LoVo (cell line): ENCODE data around the gene MCF2L.

ENCODE experiments used
- DNase-seq: peaks from one replicate; pipeline ENCODE4 v3.0.0-alpha.2; 2016; ENCODE audit warnings: low spot score

Gene MCF2L

DNA sequence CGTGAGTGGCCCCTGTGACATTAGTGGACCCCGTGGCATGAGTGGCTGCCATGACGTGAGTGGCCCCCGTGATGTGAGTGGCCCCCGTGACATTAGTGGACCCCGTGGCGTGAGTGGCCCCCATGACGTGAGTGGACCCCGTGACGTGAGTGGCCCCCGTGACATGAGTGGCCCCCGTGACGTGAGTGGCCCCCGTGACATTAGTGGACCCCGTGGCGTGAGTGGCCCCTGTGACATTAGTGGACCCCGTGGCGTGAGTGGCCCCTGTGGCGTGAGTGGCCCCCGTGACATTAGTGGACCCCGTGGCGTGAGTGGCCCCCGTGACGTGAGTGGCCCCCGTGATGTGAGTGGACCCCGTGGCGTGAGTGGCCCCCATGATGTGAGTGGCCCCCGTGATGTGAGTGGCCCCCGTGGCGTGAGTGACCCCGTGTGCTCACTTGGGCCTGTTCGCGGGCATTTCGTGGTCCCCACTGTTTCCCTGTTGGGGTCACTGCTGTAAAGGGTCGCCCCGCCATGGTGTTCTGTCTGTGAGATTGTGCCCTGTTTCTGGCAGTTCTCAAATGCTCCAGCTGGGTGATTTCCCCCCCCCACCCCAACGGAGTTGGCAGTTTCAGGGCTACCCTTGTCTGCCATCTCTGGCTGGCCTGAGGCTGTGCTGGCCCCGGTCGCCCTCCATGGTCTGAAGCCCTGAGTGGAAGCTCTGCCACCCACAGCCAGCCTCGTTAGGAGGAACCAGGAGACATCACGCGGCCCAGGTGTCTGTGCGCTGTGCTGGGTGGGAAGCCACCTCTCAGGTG lies 64.2 kb downstream of the MCF2L start:
- no peak for DNase-seq

DNA sequence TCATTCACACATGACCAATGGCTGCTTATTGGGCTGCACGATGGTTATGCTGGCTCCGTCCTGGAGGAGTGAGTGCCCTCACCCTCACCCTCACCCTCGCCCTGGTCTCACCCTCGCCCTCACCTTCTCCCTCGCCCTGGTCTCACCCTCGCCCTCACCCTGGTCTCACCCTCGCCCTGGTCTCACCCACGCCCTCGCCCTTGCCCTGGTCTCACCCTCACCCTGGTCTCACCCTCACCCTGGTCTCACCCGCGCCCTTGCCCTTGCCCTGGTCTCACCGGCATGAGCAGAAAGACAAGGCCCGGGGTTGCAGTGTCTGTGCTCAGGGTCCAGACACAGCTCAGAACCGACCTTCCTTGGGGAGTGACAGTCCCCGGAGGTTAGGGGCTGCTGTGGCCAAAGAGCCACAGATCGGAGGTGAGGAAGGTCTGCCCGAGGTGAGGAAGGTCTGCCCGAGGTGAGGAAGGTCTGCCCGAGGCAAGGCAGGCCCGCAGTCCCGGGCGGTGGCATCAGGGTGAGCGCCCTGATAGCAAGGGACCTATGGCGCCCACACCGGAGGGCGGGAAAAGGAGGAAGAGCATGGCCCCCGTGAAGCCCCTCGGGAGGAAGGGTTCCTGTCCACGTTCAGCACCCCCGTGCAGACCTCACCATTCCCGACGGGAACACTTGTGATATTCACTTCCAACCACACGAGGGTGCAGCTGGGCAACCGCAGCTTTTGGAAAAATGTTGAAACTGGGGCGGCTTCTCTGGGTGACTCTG lies 65.6 kb downstream of the MCF2L start:
- no peak for DNase-seq

DNA sequence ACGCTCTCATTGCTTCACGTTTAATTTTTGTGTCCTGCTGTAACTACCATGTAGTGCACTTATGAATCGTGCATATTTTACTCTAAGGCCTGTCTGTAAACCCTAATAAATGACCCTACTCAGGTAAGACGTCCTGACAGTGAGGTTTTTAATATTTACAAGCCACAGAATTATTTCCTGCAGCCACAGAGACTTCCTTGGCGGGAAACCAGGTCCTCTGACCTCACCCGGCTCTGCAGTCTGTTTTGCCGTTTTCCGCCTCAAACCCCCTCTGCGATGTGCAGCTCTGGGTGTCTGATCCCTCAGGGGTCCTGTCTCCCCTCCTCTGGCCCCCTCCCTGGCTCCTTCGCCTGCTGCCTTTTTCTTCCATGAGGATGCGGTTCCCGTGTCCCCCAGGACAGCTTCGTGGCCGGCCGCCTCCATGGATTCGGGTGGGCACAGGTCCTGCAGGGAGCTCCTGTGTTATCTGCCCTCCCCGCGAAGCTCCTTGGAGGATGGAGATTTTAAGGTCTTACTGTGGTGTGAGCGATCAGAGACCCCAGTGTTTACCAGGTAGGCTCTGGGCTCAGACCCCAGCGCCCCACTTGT lies 66.3 kb downstream of the MCF2L start:
- DNase-seq, result no peak

DNA sequence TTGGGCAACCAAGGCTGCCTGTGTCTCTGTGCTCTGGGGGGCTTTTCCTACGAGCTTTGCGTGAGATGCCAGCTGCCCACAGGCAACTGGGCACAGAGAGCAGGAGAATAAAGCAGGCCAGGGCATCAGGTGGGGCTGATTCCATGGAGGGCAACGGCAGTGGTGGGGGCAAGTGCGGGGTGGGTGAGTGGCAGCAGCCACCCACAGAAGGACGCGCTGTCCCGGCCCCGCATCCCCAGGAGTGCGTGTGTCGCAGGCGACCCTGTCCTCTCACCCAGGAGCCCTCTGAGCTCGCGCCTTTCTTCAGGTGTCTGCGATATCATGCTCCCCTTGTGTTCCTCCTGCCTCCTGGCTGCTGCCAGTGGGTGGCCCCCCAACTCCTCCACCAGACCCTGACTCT lies 67.4 kb downstream of the MCF2L start:
- no peak for DNase-seq

DNA sequence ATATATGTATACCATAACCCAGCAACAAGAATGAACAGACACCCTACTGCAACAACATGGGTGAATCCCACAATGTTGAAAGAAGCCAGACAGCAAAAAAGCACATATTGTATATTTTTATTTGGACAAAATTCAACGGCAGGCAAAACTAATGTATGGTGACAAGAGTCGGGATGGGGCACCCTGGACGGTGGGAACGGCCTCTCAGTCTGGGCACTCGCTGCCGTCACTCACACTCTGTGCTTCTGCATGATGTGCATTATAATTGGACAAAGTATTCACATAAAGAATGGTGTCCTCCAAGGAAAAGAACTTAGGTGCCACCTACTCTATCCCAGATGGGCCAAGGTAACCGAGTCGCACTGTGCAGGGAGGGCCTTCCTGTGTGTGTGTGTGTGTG lies 71.0 kb downstream of the MCF2L start:
- DNase-seq, result no peak

DNA sequence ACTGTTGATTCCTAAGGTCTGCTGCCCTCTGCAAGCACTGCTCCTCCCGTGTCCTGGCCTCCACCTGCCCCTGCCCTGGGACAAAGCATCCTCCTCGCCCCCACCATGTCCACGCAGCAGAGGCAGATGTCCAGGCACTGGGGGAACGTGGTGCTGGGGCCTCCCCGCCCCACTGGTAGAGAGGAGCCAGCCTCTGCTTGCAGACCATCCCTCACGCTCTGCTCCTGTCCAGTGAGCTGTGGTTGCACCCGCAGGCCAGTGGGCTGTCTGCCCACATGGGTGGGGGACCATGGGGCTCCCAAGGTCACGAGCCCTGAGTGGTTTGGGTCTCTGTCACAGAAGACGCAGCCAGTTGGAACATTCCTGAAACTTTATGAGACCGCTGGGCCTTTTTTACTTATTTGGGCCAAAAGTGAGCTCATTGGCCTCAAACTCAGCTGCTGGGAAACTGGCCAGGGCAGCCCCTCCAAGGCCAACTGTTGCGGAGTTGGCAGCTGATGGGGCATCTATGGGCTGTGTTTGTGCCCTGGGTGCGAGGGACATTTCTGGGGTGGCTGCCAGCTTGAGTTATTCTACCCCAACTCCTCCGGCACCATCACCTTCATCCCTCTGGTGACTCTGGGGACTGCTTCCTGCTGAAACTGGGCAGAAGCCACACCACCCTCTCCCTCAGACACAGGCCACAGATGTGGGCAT lies 71.7 kb downstream of the MCF2L start:
- DNase-seq, result no peak

DNA sequence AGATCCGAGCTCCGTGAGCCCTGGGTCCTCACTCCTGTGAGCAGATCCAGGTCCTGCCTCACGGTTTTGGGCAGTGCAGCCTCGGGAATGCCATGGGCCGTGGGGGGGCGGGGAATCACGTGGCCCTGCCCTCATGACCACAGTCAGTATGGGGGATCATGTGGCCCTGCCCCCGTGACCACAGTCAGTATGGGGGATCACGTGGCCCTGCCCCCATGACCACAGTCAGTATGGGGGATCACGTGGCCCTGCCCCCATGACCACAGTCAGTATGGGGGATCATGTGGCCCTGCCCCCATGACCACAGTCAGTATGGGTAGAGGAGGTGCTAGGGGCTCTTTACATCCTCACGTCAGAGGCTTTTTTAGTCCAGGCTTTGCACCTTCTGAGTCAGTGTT lies 72.3 kb downstream of the MCF2L start:
- no peak for DNase-seq

DNA sequence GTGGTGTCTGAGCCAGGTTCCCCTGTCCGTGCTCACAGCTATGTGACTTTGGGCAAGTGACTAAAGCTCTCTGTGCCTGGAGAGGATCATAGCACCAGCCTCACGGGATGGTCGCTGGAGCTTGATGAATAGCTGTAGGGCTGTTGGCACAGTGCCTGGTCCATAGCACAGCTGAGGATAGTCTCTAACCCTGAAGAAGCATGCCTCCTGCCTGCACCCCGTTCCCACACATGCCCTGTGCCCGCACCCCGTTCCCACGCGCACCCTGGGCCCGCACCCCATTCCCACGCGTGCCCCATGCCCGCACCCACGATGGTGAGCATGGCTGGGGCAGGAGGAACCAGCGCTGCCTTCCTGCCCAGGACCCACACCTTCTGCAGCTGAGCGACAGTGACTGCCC lies 72.9 kb downstream of the MCF2L start:
- no peak for DNase-seq

DNA sequence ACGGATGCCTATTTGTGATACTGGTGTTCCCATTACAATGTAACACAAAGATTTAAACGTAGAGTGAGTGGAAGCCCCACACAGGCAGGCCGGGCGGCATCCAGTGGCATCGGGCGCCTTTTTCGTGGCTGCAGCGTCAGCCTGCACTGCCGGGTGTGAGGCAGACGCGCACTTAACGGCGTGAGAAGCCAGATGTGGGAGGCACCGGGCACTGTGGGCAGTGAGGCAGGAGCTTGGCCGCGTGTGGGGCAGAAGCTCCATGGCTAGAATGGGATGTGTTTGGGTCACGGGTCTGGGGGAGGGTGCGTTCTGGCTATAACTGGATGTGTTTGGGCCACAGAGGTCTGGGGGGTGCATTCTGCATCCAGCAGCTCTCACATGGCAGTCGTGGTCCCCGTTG lies 73.4 kb downstream of the MCF2L start:
- no peak for DNase-seq

DNA sequence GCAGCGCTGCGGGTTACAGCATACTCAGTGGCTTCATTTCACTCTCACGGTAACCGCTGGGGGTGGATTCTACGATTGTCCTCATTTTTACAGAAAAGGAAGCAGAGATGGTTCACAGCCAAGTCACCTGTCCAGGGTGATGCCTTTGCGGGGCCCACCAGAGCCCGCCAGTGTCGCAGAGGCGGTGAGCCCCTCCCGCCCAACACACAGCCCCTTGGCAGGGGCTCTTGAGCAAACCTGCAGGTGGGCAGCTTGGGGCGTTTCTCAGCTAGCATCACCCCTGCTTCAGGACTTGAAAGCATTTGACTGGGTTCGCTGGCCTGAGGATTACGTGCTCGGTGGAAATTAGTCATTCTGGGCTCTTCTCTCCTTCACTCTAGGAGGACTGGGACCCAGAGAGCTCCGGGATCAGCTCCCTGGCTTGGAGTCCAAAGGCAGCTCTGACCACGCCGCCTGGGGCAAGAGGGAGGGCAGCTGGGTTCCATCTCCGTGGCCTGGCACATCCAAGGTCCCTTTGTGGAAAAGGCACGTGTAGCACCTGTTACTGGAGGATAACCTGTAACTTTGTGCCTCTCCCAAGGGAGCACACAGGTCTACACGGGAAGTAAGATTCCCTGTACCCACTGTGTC lies 74.1 kb downstream of the MCF2L start:
- no peak for DNase-seq

DNA sequence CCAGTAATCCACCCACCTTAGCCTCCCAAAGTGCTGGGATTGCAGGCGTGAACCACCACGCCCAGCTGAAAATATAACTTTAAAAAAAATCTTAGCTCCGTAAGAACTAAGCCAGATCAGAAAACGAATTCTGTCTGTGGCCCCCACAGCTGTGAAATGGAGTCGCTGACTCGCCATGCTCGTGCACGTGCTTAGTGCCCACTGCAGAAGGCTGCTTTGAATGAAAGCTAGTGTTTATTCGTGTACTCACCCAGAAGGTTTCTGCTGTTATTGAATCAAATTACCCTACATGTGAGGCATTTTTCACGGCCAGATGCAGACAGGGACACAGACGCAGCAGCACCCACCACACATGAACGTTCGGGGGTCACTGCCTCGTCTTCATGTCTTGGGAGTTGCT lies 74.9 kb downstream of the MCF2L start:
- DNase-seq, result no peak

DNA sequence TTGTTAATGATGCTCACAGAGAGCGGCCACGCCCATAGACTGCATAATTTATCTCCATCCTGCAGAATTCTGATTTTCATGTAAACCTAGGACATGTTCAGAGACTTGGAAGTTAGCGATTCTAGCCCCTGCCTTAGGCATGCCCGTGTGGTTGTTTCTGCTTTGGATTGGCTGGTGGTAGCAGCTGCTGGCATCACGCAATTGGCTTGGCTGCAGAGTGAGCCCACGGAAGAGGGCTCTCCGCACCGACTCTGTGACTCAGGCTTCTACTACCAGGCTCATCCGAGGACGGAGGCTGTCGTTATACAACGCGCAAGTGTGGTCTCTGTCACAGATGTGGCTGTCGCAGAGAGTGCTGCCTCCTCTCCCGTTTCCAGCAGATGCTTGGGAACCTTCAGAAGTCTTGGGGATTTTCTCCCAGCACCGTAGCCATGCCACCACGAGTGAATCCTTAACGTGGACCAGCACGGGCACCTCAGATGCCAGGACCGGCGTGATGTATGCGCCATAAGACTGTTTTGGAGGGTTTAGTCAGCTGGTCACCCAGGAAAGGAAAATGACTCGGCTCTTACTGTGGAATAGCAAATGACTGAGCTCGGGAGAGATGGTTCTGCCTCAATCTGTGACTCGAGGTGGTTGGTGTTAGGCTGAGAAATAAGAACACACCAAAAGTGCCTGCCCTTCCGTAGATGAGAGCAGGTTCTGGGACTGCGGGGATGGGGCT lies 75.5 kb downstream of the MCF2L start:
- no peak for DNase-seq

DNA sequence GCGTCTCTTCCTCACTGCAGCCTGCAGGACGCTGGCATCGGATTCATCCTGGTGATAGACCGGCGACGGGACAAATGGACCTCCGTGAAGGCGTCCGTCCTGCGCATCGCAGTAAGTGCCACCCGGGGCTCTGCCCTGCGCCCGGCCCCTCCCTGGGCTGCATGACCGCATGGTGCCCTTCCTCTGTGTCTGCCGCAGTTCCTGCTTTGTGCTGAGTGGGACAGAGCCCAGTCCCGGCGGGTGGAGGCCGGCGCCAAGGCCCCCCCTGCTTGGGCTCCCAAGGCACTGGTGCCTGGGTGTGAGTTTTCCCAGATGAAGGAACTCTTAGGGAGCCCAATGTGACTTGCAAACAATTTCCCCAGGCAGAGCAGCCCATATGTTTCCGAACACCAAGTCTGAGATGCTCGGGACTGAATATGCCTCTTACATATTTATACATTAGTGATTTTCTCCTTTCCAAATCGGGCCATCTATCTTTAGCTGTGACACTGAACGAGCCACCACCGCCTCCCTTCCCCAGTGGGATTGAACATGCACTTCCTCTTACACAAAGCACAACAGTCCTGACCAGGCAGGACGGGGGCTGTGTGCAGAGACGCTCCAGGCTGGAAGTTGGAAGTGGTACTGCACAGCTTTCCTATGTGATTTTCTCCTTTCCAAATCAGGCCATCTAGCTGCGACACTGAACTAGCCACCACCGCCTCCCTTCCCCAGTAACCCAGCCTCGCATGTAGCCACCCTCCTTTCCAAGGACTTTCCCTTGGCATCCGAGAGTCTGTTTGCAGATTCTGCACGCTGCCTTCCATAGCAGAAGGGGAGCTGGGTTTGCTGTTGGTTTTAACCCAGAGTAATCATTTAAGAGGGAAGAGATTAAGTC lies 76.5 kb downstream of the MCF2L start:
- no peak for DNase-seq

DNA sequence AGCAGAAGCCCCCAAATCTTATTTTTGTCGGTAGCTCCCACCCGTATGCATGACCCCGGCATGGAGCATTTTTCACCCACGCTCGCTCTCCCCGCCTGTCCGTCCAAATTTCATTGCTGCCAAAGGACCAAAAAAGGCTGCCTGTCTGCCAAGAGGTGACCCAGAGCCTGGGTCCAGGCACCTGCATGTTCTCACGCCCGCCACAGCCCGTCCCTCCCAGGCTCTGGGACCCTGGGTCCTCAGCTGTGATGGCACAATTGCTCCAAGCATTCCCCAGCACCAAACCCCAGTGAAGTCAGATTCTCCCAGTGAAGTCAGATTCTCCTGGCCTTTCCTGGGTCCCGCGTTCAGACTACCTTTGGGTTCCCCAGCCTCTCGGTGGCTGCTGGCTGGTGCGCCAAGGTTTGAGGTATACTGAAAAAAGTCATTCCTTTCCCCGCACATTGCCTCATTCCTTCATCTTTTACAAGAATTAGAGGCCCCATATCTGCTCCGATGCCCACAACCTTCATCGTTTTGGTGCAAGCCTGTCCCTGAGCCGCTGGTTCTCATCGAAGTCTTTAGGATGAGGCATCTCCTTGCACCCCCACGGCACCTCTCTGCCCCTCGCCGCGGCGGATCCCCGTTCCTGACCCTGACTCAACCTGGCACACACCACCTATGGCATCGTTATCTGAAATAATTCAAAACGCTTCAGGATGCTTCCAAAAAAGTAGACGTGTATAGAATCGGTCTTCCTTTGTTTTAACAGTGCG lies 77.3 kb downstream of the MCF2L start:
- DNase-seq, result no peak

DNA sequence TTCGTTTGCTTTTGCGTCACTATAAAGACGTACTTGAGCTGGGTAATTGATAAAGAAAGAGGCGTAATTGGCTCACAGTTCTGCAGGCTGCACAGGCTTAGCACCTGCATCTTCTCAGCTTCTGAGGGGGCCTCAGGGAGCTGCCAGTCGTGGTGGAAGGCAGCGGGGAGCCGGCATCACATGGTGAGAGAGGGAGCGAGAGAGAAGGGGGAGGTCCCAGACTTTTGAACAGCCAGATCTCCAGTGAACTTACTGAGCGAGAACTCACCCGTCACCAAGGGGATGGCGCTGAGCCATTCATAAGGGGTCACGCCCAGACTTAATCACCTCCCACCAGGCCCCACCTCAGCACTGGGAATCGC lies 77.8 kb downstream of the MCF2L start:
- DNase-seq, result no peak

DNA sequence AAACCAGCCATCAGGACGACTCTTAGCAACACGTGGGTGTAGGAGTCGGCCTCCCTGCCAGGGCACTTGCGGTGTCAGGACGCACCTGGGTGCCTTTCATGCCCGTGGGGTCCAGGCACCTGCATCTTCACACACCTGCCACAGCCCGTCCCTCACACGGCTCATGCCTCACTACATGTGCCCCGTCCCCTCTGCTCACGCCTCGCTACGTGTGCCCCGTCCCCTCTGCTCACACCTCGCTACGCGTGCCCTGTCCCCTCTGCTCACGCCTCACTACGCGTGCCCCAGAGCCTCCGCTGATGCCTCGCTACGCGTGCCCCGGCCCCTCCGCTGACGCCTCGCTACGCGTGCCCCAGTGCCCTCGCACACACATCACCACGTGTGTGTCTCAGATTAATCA lies 78.6 kb downstream of the MCF2L start:
- DNase-seq, result no peak

DNA sequence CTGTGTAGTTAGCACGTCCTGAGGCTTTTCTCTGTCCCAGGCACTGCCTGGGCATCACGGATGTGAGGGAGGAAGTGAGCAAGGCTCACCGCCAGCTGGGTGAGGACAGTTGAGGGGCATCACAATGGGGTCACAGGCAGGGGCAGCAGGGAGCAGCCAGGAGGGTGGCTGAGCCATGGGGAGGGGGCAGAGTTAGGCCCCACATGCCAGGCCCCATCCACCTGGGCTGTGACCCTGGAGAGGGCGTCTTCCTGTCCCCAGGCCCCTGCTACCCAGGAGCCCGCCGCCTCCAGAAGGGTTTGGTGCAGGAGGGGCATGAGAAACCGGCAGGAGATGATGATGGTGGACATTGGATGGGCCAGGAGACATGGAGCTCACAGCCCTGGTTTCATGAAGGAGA lies 79.8 kb downstream of the MCF2L start:
- DNase-seq, result no peak

DNA sequence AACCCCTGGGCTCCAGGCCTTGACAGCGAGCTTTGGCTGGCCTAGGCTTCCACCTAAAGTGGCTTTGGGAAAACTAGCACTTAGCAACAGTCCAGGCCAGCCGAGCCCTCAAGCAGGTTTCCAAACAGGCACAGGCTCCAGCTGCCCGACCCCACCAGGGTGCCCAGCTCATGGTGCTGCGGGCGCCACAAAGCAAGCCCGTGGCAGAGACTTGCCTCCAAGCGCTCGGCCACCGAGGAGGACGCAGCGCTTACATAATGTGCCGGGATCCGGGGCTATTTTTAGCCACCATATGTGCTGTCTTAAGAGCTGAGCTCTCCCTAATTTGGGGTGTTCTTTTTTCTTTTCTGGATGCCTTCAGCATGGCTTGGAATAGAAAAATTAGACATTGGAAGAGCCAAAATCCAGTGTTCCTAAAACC lies 80.5 kb downstream of the MCF2L start:
- no peak for DNase-seq

DNA sequence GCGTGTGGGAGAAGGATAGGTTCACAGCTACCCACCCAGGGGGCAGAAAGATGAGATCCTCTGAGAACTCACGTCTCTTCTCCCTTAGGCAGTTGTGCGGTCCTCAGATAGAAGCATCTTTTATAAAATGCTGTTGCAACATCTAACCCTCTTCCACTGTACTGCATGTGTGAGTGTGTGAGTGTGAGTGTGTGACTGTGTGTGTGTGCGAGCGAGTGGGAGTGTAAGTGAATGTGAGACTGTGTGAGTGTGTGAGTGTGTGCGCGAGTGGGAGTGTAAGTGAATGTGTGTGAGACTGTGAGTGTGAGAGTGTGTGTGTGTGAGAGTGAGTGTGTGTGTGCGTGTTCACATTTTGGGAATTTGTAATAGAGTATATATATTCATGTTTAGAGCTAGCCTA lies 81.0 kb downstream of the MCF2L start:
- no peak for DNase-seq
